LNCaP clone FGC (cell line): ENCODE measurements around the gene SLC5A5.

Source experiments
- DNase-seq: peaks from one replicate; pipeline ENCODE4 v3.0.0-alpha.2; 2011; ENCODE audit warnings: low read depth
- H3K4me3 ChIP-seq: 2 replicates; pipeline ENCODE4 v1.5.1; 2011; ENCODE audit warnings: mild to moderate bottlenecking, low read depth, low read length, control low read depth
- CTCF ChIP-seq: IDR thresholded peaks from 2 replicates; pipeline ENCODE4 v1.5.1; 2012; ENCODE audit warnings: mild to moderate bottlenecking; ENCODE audit not compliant: control insufficient read depth, insufficient read depth; ENCODE audit errors: extremely low read depth

Gene SLC5A5

DNA sequence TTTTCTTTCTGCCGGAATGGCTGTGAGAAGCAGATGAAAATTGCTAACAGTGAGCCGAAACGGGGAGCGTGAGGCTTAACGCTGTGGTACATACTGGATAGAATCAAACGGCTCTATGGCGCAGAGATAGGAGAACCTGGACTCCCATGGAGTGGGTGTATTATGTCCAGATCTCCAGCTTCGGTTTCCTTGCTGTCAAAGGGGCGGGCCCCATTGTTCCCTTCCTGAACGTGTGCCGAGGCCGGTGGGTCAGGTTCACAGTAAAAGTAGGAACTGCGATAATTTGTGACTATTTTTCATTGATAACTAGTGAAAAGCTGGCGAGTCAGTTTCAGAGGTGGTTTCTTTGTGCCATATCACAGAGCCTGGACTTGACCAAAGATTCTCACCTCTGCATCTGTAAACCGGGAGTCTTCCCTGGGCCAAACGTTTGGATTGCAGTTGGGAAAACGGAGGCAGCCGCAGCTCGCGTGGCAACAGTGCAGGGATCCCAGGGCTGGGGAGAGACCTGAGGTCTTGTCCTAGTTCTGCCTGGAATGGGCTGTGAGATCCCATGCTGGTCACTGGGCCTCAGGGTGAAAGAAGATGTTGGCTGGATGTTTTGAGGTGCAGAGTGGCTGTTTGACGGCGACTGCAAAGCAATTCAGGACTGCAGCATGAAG lies 11.3 kb upstream of the SLC5A5 start:
- TF ChIP-seq CTCF, result no peak
- DNase-seq, result no peak

DNA sequence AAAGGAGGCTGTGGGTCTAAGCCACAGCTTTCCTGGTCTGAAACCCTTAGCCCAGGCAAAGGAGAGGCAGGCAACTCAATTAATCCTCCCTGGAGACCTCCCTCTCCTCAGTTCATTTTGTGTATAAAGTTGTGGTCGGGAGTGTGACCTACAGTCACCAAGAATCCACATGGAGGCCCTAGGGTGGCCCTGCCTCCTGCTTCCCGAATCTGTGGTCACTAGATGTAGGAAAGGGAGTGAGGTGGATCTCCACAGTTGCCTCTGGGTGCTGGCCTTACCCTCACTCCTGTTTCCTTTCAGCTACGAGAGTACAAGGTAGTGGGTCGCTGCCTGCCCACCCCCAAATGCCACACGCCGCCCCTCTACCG lies 10.8 kb upstream of the SLC5A5 start:
- no peak for DNase-seq
- no peak for TF ChIP-seq CTCF
- peak overlapping the region; percentile 80 for H3K4me3 ChIP-seq

More for the DNA sequence above, 11.3 kb upstream of the SLC5A5 start:
- peak overlapping the region; percentile 80 for H3K4me3 ChIP-seq

DNA sequence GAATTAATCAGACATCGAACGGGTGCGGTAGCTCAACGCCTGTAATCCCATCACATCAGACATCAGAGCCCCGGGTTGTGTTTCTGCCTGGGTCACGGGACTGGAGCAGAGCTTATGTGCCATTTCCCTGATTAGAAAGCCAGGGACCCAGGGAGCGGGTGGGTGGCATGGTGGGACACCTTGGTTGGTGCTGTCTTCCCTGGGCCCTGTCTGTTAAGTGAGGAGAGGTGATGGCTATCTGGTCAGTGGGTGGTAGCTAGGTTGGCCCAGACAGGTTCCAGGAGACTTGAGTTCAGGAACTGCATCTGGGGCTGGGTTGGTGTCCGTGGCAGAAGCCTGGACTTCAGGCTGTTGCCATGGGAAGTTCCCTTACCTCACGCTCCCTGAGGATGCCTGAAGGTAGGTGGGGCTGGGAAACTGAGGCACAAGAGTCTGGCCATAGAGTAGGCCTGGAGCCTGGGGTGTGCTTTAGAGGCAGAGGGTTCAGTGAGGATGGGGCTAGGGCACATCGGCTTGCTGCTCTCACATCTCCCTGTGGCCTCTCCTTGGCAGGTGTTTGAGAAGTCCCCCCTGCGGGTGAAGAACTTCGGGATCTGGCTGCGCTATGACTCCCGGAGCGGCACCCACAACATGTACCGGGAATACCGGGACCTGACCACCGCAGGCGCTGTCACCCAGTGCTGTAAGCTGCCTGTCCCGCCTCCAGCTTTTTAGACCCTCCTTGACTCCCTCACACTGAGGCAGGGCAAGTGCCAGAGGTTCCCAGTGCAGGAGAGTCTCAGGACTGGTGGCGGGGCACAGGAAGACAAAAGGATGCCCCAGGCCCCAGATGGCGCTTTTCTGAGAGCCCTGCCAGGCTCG lies 10.0 kb upstream of the SLC5A5 start:
- peak overlapping the region; percentile 80 for H3K4me3 ChIP-seq
- TF ChIP-seq CTCF, result no peak
- no peak for DNase-seq

DNA sequence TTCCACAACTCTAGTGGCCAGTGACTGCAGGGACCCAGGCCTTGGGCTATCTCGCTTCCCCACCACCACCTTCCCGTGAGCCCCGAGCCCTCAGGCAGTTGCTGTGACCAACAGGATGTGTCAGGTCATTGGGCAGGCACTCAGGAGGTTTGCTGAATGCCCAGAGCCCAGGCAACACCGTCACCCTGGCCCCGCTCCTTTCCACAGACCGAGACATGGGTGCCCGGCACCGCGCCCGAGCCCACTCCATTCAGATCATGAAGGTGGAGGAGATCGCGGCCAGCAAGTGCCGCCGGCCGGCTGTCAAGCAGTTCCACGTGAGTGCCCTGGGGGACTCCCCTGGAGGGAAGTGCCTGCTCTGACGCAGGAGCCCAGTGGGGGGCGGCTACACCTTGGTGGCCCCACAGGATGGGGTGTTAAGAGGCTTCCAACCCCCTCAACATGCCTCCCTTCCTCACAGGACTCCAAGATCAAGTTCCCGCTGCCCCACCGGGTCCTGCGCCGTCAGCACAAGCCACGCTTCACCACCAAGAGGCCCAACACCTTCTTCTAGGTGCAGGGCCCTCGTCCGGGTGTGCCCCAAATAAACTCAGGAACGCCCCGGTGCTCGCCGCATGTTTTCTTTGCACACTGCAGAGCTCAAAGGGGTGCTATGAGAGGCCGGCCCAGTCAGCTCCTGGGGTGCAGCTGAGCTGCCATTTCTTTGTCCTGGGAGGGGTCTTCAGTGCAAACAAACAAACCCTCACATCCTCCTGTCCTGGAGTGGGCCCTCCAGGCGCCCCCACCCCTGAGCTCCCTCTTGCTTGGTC lies 8.8 kb upstream of the SLC5A5 start:
- no peak overlapping the region for H3K4me3 ChIP-seq
- no peak for DNase-seq
- TF ChIP-seq CTCF, result no peak

- no peak for TF ChIP-seq CTCF
- no peak for DNase-seq
- H3K4me3 ChIP-seq, result no peak overlapping the region
Observed at GRCh38 chr19:17863520-17864182, 8.1 kb upstream of the SLC5A5 start.
